Measurements from ENCODE around the gene ENPP6. TPM values are rescaled to one million over a fixed set of nuclear protein-coding genes. Genes with fewer than 3 reads are reported as not detected.

ENPP6 gene
- total RNA-seq (not detected), total RNA-seq (0 to 0.52 (median 0) reads per million in 172 experiments)
- polyA plus RNA-seq (2013, experiment 1 of 2) = 0.01 TPM
- 0.27 TPM for polyA plus RNA-seq (2013, experiment 2 of 2)

GRCh38 chr4:184217634-184218033 lies at the start of gene ENPP6:
ENPP6 (minus strand) TSS chr4:184217873; CDS start chr4:184217819, 54 bp downstream.
- H3K4me1 ChIP-seq (ENCODE audit: insufficient read depth, low read length) = no peaks in the 10 kb centered on the region
- ChIA-PET POLR2A (no interaction called here), CTCF (no interaction called here)
- intact Hi-C loops (cut with DNase I, micrococcal nuclease) = no loop called here
- DNase-seq = no peak
- no peaks in the 10 kb centered on the region for H3K9me3 ChIP-seq (ENCODE audit: control insufficient read depth in 1 of 2, insufficient read depth in 1 of 2, low read length in 2 of 2)
- no peaks in the 10 kb centered on the region for H3K4me1 Mint-ChIP-seq (ENCODE audit: low read depth)
- no peak within 1 kb of the TSS for H3K27ac ChIP-seq (ENCODE audit: low read depth in 1 of 2, low read length in 2 of 2)
- no peak within 1 kb of the TSS for H3K4me3 Mint-ChIP-seq
- H3K4me3 ChIP-seq (ENCODE audit: low read length) = no peak within 1 kb of the TSS
- H3K27ac Mint-ChIP-seq = no peak within 1 kb of the TSS
- TF ChIP-seq CTCF (IDR thresholded peaks at IDR 0.05) = no peak
- no peaks in the 10 kb centered on the region for H3K9me3 Mint-ChIP-seq
- peaks cover 28% of the 10 kb centered on the region for H3K27me3 Mint-ChIP-seq
- ATAC-seq (ENCODE audit: poor library complexity) = no peak
- H3K36me3 Mint-ChIP-seq (ENCODE audit: low read depth) = no peaks in the 10 kb centered on the region
- H3K27me3 ChIP-seq (ENCODE audit: control insufficient read depth in 1 of 2, insufficient read depth in 2 of 2, low read length in 2 of 2) = peaks cover 4 to 17% of the 10 kb centered on the region in 2 experiments
- no peaks in the 10 kb centered on the region for H3K36me3 ChIP-seq (ENCODE audit: insufficient read depth, low read length)

- H3K36me3 ChIP-seq (ENCODE audit: insufficient read depth, low read length) = no peaks in the 10 kb centered on the region
- ATAC-seq (ENCODE audit: poor library complexity) (no peak), DNase-seq (no peak)
- peak overlapping the region; percentile 41 to 82 for H3K27ac ChIP-seq (ENCODE audit: low read depth in 1 of 2, low read length in 2 of 2)
- H3K4me3 ChIP-seq (ENCODE audit: low read length) = peak overlapping the region; percentile 61
- ChIA-PET CTCF (no interaction called here), POLR2A (interaction anchor here (3.0 to 3.6 kb wide), 3 partner anchors 208 to 381 kb away, joined by 24 to 33 read pairs (median 30); partner anchors contain the start of genes CASP3, IRF2 and PRIMPOL)
- peaks cover 27% of the 10 kb centered on the region for H3K4me1 ChIP-seq (ENCODE audit: insufficient read depth, low read length)
- Mint-ChIP-seq H3K4me3 (peak overlapping the region; percentile 88), H3K9me3 (peaks cover 10% of the 10 kb centered on the region), H3K4me1 (ENCODE audit: low read depth) (peaks cover 46% of the 10 kb centered on the region), H3K36me3 (ENCODE audit: low read depth) (peaks cover 13% of the 10 kb centered on the region), H3K27me3 (no peaks in the 10 kb centered on the region), H3K27ac (peak overlapping the region; percentile 94)
- TF ChIP-seq CTCF (IDR thresholded peaks at IDR 0.05) = no peak
- H3K9me3 ChIP-seq (ENCODE audit: control insufficient read depth in 1 of 2, insufficient read depth in 1 of 2, low read length in 2 of 2) = no peaks in the 10 kb centered on the region
- intact Hi-C loops (cut with DNase I, micrococcal nuclease) = loop anchor here (2.0 to 10.0 kb wide), 10 partner anchors 118 to 938 kb away; partner anchors contain the start of genes ACSL1 (in 1 of the 2), CASP3 (in 1 of the 2), CENPU (in 1 of the 2) and CFAP97 (in 1 of the 2)
- no peaks in the 10 kb centered on the region for H3K27me3 ChIP-seq (ENCODE audit: control insufficient read depth in 1 of 2, insufficient read depth in 2 of 2, low read length in 2 of 2)
Measured at GRCh38 chr4:184267206-184267608, 49.5 kb upstream of the ENPP6 start.

- Histone ChIP-seq H3K27ac (ENCODE audit: low read depth in 1 of 2, low read length in 2 of 2) (no peak overlapping the region), H3K4me1 (ENCODE audit: insufficient read depth, low read length) (peaks cover 27% of the 10 kb centered on the region), H3K36me3 (ENCODE audit: insufficient read depth, low read length) (no peaks in the 10 kb centered on the region), H3K27me3 (ENCODE audit: control insufficient read depth in 1 of 2, insufficient read depth in 2 of 2, low read length in 2 of 2) (no peaks in the 10 kb centered on the region), H3K4me3 (ENCODE audit: low read length) (peak overlapping the region; percentile 13), H3K9me3 (ENCODE audit: control insufficient read depth in 1 of 2, insufficient read depth in 1 of 2, low read length in 2 of 2) (no peaks in the 10 kb centered on the region)
- Mint-ChIP-seq H3K27me3 (no peaks in the 10 kb centered on the region), H3K9me3 (peaks cover 10% of the 10 kb centered on the region), H3K27ac (peak overlapping the region; percentile 70), H3K4me1 (ENCODE audit: low read depth) (peaks cover 46% of the 10 kb centered on the region), H3K4me3 (no peak overlapping the region), H3K36me3 (ENCODE audit: low read depth) (peaks cover 13% of the 10 kb centered on the region)
- ATAC-seq (ENCODE audit: poor library complexity) = no peak
- no peak for TF ChIP-seq CTCF (IDR thresholded peaks at IDR 0.05)
- peak in 2 of 14 experiments; percentile 36 to 37 for DNase-seq
- intact Hi-C loops (cut with DNase I, micrococcal nuclease) = loop anchor here (2.0 to 10.0 kb wide), 10 partner anchors 119 to 939 kb away; partner anchors contain the start of genes ACSL1 (in 1 of the 2), CASP3 (in 1 of the 2), CENPU (in 1 of the 2) and CFAP97 (in 1 of the 2)
- POLR2A ChIA-PET = interaction anchor here (0.7 to 3.2 kb wide), 6 partner anchors 151 to 830 kb away, joined by 3 to 25 read pairs (median 10); partner anchors contain the start of gene IRF2
- CTCF ChIA-PET = interaction anchor here (2.0 to 2.8 kb wide), 5 partner anchors 22 to 480 kb away, joined by 5 to 20 read pairs (median 10); partner anchors contain the start of gene CENPU
Measured at GRCh38 chr4:184265546-184266351, 48.1 kb upstream of the ENPP6 start.
